ENCODE results near the gene PPM1L.

GRCh38 chr3:160885791-160886286, 129.8 kb downstream of the PPM1L start:
- TF ChIP-seq, protein P1, sequence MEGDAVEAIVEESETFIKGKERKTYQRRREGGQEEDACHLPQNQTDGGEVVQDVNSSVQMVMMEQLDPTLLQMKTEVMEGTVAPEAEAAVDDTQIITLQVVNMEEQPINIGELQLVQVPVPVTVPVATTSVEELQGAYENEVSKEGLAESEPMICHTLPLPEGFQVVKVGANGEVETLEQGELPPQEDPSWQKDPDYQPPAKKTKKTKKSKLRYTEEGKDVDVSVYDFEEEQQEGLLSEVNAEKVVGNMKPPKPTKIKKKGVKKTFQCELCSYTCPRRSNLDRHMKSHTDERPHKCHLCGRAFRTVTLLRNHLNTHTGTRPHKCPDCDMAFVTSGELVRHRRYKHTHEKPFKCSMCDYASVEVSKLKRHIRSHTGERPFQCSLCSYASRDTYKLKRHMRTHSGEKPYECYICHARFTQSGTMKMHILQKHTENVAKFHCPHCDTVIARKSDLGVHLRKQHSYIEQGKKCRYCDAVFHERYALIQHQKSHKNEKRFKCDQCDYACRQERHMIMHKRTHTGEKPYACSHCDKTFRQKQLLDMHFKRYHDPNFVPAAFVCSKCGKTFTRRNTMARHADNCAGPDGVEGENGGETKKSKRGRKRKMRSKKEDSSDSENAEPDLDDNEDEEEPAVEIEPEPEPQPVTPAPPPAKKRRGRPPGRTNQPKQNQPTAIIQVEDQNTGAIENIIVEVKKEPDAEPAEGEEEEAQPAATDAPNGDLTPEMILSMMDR (IDR thresholded peaks at IDR 0.05; ENCODE audit: low read depth, low read length) = no peak
- no peak for TF ChIP-seq EZH2phosphoT487 (IDR thresholded peaks at IDR 0.05; ENCODE audit: low read depth)
